ENCODE data around the gene COQ10B. TPM values are rescaled to one million over a fixed set of nuclear protein-coding genes. Genes with fewer than 3 reads are reported as not detected.

Gene COQ10B
- total RNA-seq, 1 donor from 2014 or later: 12.7 TPM

DNA sequence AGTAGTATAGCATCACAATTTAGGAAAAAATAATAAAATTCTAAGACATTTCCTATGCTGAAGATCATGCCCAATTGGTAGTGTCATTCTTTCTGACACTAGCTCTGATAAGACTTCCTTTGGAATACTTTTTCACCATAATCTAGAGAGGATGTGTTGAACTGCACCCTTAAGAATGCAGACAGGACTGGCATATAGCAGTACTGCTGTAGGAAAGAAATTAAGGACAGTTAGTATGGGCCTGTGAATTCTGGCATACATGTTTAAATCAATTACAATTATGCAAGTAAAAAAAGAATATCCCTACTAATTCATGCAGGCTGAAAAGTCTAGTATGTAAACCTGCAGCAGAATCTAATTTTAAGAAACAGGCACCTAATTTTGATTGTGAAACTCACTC lies 33.9 kb upstream of the COQ10B start:
- Mint-ChIP-seq H3K9me3 (no peaks in the 10 kb centered on the region), H3K27me3 (no peaks in the 10 kb centered on the region), H3K4me3 (no peak overlapping the region), H3K4me1 (ENCODE audit: unreplicated experiment) (no peaks in the 10 kb centered on the region), H3K36me3 (peaks cover 14% of the 10 kb centered on the region), H3K27ac (no peak overlapping the region)
- TF ChIP-seq, protein P1, sequence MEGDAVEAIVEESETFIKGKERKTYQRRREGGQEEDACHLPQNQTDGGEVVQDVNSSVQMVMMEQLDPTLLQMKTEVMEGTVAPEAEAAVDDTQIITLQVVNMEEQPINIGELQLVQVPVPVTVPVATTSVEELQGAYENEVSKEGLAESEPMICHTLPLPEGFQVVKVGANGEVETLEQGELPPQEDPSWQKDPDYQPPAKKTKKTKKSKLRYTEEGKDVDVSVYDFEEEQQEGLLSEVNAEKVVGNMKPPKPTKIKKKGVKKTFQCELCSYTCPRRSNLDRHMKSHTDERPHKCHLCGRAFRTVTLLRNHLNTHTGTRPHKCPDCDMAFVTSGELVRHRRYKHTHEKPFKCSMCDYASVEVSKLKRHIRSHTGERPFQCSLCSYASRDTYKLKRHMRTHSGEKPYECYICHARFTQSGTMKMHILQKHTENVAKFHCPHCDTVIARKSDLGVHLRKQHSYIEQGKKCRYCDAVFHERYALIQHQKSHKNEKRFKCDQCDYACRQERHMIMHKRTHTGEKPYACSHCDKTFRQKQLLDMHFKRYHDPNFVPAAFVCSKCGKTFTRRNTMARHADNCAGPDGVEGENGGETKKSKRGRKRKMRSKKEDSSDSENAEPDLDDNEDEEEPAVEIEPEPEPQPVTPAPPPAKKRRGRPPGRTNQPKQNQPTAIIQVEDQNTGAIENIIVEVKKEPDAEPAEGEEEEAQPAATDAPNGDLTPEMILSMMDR (conservative IDR thresholded peaks at IDR 0.05): no peak
- DNase-seq (ENCODE audit: extremely low spot score, unreplicated experiment): no peak

DNA sequence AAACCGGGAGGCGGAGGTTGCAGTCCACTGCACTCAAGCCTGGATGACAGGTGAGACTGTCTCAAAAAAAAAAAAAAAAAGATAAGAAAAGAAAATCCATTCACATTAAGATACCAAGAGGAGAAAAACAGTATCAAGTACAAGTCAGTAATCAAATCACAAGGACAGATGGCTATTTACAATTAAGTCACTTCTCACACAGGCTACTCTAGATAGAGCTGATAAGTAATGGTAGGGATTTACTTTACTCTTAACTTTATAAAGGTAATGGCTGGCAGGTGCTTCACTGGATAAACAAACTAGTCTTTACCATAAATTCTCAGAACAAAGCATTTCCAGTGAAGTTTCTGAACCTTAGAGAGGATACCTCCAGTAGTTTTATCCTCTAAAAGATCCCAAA lies 30.0 kb upstream of the COQ10B start:
- Mint-ChIP-seq H3K27ac (no peak overlapping the region), H3K4me1 (ENCODE audit: unreplicated experiment) (peaks cover 17% of the 10 kb centered on the region), H3K36me3 (no peaks in the 10 kb centered on the region), H3K4me3 (no peak overlapping the region), H3K9me3 (no peaks in the 10 kb centered on the region), H3K27me3 (no peaks in the 10 kb centered on the region)
- no peak for DNase-seq (ENCODE audit: extremely low spot score, unreplicated experiment)
- TF ChIP-seq, protein P1 (conservative IDR thresholded peaks at IDR 0.05): no peak

DNA sequence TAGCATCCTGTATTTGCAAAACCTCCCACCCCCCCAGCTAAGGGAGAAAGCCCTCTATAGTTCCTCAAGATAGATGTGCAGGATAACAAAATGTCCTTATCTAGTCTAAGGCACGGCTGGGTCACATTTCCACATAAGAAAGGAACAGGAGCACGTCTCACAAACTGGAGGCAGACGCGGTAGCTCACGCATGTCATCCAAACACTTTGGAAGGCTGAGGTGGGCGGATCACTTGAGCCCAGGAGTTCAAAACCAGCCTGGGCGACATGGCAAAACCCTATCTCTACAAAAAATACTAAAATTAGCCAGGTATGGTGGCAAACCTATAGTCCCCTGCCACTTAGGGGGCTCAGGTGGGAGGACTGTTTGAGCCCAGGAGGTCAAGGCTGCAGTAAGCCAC lies 27.8 kb upstream of the COQ10B start:
- Mint-ChIP-seq H3K27ac (peak overlapping the region; percentile 21), H3K27me3 (no peaks in the 10 kb centered on the region), H3K4me1 (ENCODE audit: unreplicated experiment) (peaks cover 31% of the 10 kb centered on the region), H3K9me3 (no peaks in the 10 kb centered on the region), H3K4me3 (no peak overlapping the region), H3K36me3 (peaks cover 9% of the 10 kb centered on the region)
- TF ChIP-seq, protein P1 (conservative IDR thresholded peaks at IDR 0.05): no peak
- DNase-seq (ENCODE audit: extremely low spot score, unreplicated experiment): no peak

DNA sequence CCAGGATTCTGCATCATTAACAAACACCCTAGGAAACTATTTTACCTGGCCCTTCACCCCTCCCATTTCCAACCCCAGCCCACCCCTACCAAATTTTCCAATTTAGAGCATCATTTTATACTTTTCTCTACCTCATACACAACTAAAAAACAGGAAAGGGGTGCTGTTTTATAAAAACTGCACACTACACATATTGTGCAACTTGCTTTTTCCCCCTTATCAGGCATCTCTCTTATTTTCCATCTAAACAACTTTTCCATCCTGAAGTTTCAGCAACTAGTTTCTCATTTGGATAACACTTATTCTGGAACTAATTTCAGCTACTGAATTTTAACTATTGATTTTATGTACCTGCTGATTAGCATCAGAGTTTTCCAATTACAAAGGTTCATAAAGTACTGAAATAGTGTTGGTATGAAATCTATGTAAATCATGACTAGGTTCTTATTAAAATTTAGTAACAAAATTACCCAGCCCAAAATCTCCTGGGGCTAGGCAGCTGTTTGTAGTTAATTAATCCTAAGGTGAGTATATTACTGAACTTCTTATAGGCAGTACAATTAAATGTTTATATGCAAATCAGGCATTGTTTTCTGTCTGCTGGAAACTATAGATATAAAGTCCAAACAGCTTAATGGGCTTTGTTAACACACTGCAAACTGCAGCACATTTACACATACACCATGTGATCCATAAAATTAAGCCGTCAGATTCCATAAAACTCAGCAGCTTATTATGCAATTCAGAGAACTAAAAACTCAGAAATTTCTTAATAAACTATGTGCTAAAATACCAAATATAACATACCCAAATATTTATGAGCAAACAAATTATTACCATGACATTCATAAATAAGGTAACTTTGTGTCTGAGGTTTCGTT lies 26.4 kb upstream of the COQ10B start:
- no peaks in the 10 kb centered on the region for H3K9me3 Mint-ChIP-seq
- no peaks in the 10 kb centered on the region for H3K27me3 Mint-ChIP-seq
- DNase-seq (ENCODE audit: extremely low spot score, unreplicated experiment): no peak
- H3K36me3 Mint-ChIP-seq: peaks cover 9% of the 10 kb centered on the region
- TF ChIP-seq, protein P1 (conservative IDR thresholded peaks at IDR 0.05): no peak
- H3K4me3 Mint-ChIP-seq: no peak overlapping the region
- H3K27ac Mint-ChIP-seq: peak overlapping the region; percentile 43
- peaks cover 42% of the 10 kb centered on the region for H3K4me1 Mint-ChIP-seq (ENCODE audit: unreplicated experiment)

DNA sequence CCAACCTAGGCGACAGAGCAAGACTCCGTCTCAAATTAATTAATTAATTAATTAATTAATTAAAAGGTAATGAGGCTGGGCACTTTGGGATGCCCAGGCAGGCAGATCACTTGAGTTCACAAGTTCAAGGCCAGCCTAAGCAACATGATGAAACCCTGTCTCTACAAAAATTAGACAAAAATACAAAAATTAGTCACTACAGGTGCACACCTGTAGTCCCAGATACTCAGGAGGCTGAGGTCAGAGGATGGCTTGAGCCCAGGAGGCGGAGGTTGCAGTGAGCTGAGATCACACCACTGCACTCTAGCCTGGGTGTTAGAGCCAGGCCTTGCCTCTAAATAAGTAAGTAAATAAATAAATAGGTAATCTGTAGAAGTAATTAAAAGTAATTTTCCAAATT lies 25.4 kb upstream of the COQ10B start:
- Mint-ChIP-seq H3K36me3 (peaks cover 9% of the 10 kb centered on the region), H3K27ac (no peak overlapping the region), H3K27me3 (no peaks in the 10 kb centered on the region), H3K4me1 (ENCODE audit: unreplicated experiment) (peaks cover 47% of the 10 kb centered on the region), H3K4me3 (no peak overlapping the region), H3K9me3 (no peaks in the 10 kb centered on the region)
- TF ChIP-seq, protein P1 (conservative IDR thresholded peaks at IDR 0.05): no peak
- DNase-seq (ENCODE audit: extremely low spot score, unreplicated experiment): no peak

All from type B pancreatic cell (in vitro differentiated cells).